Lung microvascular endothelial cell (primary cell): Measurements from ENCODE around the gene IGFL4. TPM values are rescaled to one million over a fixed set of nuclear protein-coding genes. Genes with fewer than 3 reads are reported as not detected.

Source experiments
- DNase-seq, 2 donors: peaks; one replicate each; pipeline versions ENCODE4 v3.0.0 to v3.0.0-alpha.2; 2010; ENCODE audit warnings: low read depth in 2 of 2
- total RNA-seq: library from RNA; depleted of rRNA; stranded (reverse); fragments of >200 nt; gene quantifications from 2 replicates; pipeline ENCODE4 v1.2.1, GENCODE V29; 2014

IGFL4 gene
- total RNA-seq, 1 donor from 2014 or later: not detected

GRCh38 chr19:46021531-46022041 is 19.2 kb downstream of the IGFL4 start:
- DNase-seq: no peak

DNA sequence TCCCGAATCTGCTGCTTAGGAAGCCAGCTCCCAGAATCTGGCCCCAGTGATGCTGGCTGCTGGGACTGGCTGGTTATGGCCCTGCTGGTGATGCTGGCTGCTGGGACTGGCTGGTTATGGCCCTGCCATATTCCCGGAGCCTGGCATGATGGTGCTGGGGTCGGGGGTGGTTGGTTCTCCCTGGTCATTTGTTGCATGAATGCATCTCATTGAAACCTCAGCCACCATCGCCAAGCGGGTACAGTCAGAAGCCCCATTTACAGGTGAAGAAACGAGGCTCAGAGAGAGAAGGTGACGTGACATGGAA is 20.0 kb downstream of the IGFL4 start:
- no peak for DNase-seq

DNA sequence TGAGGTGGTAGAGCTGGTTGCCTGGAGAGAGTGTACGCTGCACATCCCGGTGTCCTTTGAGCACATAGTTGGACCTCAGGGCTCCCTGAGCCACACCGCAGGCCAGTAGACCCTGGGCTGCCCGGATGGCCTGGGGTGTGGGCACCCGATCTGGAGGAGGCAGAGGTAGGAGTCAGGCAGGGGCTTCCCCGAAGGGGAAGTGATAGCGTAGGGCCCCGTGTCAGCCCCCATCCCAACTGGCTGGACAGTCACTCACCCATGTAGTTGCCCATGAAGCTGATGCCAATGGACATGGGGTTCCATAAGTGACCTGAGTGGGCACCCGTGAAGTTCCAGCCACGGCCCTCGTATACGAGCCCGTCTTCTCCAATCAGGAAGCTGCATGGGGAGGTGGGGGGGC is 21.5 kb downstream of the IGFL4 start:
- DNase-seq: no peak

DNA sequence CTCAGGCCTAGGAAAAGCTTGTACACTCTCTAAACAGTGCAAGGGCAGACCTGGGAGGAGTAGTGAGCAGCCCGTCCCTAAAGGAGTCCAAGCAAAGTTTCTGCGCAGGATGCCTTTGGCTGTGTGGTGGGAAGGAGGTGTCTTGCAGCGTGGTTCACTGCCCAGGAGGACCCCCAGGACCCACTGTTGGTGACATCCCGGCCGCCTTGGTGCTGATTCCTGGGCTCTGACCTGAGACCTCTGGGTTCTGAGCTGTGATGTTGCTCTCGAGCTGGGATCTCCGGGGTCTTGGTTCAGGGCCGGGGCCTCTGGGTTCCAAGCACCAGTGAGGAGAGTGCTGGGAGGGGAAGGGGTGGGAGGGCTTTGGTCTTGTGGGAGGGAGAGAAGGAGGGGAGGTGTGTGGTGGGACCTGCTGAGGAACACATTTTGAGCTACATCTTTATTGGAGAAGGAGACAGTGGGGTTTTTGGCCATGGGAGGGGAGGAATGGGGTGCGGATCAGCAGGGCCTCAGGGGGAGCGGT is 22.0 kb downstream of the IGFL4 start:
- DNase-seq: no peak

GRCh38 chr19:46017874-46018675 is 22.7 kb downstream of the IGFL4 start:
- DNase-seq: no peak

DNA sequence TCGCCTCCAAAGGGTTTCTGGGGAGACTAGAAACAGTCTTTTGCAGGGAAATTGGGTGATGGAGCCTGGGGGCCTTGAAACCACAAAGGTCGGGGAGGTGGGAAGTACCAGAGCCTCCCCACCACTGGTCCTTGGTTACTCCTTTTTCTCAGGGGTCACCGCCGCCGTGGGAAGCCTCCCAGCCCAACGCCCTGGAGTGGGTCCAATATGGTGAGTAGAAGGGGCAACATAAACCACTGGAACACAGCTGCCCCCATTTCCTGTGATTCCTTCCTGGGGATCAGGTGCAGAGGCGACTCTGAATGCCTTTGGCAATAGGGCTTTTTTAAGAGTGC is 23.7 kb downstream of the IGFL4 start:
- no peak for DNase-seq

GRCh38 chr19:46016426-46017094 is 24.2 kb downstream of the IGFL4 start:
- peak; percentile 80 to 85 for DNase-seq

GRCh38 chr19:46015687-46016425 is 24.9 kb downstream of the IGFL4 start:
- DNase-seq: no peak

DNA sequence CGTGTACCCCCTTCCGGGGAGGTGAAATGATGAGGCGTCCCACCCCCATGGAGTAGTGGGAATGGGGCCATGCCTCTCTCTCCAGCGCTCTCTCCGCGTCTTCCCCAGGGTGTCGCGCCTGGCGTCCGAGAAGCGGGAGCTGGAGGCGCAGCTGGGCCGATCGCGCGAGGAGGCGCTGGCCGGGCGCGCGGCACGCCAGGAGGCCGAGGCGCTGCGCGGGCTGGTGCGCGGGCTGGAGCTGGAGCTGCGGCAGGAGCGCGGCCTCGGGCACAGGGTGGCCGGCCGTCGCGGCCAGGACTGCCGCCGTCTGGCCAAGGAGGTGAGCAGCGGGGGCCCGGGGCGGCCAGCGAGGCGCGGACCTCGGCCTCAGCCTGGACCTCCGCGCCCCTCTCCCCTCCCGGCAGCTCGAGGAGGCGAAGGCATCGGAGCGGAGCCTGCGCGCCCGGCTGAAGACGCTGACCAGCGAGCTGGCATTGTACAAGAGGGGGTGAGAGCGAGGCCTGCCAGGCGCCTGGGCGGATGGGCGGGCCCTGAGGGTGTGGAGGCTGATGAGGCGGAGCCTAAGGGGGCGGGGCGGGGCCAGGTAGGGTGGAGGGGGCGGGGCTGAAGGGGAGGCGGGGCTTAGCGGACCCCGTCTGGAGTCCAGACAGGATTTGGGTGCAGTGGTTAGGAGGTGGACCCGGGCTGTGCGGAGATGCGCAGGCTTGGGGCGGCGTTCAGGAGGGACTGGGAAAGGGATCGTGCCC is 25.7 kb downstream of the IGFL4 start:
- peak; percentile 38 to 39 for DNase-seq

GRCh38 chr19:46014534-46014933 is 26.3 kb downstream of the IGFL4 start:
- DNase-seq: no peak

DNA sequence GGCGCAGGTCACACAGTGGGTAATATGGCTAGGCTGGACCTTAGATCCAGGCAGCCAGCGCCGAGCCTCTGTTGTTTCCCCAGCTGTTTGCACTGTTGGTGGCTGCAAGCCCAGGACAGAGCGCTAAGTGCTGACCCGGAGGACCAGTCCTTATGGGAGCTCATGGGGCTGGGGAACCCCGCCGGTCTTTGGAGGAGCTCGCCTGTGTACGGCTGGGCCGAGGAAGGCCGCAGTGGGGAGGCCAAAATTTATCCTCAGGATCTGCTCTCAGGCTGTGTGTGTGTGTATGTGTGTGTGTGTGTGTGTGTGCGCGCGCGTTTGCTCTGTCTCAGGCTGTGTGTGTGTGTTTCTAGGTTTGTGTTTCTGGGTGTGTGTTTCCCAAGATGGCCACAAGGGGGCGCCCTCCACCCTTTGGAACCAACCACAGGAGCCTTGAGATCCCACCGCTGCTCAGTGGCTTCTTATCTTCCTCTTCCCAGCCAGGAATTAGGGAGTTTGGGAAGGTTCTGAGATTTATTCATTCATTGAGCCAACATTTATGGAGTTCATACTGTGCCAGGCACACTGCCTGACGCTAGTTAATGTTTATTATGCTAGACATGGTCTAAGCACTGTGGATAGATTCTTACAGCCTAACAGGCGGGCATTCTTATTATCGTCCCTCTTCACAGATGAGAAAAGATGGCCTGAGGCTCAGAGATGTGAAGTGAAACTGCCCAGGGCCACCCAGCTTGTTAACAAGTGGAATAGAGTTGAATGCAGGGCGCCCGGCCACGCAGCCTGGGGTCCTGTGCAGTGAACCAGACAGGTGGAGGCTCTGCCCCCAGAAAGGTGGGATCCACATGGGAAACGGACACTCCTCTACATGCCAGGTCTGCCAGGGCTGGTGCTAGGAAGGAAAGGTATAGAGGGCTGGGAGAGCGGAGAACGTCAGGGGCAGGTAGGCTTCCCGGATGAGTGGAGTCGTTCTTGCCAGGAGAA is 31.0 kb downstream of the IGFL4 start:
- peak; percentile 64 to 72 for DNase-seq

DNA sequence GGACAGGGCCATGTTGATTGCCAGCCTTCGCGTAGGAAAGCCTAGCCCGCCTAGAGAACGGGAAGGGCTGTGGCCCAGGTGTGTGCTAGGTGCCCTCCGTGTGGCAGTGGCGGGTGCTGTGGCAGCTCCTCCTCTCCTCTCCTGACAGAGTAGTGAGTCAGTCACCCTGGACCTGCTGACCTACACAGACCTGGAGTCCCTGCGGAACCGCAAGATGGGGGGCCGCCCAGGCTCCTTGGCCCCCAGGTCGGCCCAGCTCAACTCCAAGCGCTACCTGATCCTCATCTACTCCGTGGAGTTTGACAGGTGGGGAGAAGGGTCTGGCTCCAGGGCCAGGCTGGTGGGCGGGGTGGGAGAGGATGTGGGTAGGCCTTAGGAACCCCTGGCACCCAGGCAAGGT is 34.4 kb downstream of the IGFL4 start:
- no peak for DNase-seq

DNA sequence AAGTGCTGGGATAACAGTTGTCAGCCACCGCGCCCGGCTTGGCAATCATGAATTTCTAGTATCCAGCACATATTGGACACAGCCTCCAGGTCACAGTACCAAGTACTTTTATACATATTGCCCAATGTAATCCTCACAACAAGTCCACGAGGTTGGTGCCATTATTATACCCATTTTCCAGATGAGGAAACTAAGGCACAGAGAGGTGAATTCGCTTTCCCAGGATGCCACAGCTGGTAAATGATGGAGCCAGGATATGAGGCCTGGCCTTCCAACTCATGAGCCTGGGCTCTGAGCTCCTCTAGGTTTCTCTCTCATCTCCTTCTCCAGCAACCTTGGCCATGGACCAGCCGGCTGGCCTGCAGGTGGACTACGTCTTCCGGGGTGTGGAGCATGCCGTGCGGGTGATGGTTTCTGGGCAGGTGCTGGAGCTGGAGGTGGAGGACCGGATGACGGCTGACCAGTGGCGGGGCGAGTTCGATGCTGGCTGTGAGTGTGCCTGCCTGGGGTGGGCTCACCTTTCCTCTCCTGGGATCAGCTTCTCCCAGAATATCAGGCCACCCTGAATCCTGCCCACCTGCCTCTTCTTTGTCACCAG is 38.0 kb downstream of the IGFL4 start:
- DNase-seq: no peak

GRCh38 chr19:46000491-46001246 is 40.1 kb downstream of the IGFL4 start:
- peak in 1 of 2 donors; percentile 57 for DNase-seq

DNA sequence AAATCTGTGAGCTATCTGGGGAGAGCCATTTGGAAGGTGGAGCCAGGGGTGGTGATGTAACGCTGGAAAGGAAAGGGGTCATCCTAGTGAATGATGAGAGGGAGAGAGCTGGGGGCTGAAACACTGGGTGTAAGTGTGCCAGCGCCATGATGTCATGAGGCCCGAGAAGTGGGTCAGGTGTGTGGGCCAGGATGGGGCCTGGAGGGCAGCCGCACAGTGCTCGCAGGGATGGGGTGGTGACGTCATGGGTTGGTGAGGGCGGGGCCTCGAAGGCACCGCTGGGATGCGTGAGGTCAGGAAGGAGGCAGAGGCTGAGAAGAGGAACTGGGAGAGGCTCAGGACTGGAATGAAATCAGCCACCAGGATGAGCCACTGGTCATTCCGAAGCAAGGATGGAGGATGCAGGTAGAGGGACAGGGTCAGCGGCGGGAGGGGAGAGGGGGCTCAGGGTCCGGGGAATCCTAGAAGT is 41.1 kb downstream of the IGFL4 start:
- peak; percentile 29 to 32 for DNase-seq

DNA sequence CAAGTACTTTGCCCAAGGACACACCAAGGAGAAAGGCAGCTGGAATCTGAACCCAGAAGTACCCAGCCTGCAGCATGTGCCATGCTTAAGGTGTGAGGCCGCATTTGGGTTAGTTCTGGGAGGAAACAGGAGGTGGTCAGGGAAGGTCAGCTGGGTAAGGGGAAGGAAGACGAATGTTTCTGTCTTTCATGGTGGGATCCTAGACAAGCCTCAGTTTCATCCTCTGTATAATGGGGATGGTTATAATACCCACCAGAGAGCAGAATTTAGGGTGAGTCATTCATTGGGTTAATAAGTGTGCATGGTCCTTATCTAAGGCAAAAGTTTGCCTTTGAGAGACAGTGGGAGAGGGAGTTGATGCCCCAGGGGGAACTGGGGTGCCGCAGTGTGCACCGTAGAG is 42.0 kb downstream of the IGFL4 start:
- no peak for DNase-seq

DNA sequence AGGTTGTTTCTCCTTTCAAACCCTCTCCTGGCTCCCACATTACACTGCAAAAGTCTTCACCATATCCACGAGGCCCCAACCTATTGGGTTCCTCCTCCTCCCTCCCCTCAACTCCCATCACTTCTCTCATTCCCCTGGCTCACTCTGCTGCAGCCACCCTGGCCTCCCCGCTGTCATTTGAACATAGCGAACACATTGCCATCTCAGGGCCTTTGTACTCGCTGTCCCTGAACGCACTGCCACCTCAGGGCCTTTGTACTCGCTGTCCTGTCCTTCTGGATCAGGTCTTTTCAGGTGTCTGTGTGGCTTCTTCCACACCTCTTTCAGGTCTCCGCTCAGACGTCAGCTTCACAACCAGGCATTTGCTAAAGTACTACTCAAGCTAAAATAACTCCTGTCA is 43.9 kb downstream of the IGFL4 start:
- no peak for DNase-seq

GRCh38 chr19:45995715-45996385 is 45.0 kb downstream of the IGFL4 start:
- peak in 1 of 2 donors; percentile 44 for DNase-seq
